SH-SY5Y (cell line): ENCODE data around the gene TGFB2.

Source experiments
- GATA2 ChIP-seq: IDR thresholded peaks from 2 replicates; pipeline ENCODE4 v1.6.1; 2011; ENCODE audit warnings: mild to moderate bottlenecking, low read depth, low read length
- GATA3 ChIP-seq: IDR thresholded peaks from 2 replicates; pipeline ENCODE4 v1.6.1; 2011; ENCODE audit warnings: low read depth, mild to moderate bottlenecking, low read length, moderate library complexity

GRCh38 chr1:218348628-218349071, 3.5 kb downstream of the TGFB2 start:
- TF ChIP-seq GATA2, result no peak
- no peak for TF ChIP-seq GATA3
